ENCODE measurements around the gene CACNB2. TPM values are rescaled to one million over a fixed set of nuclear protein-coding genes. Genes with fewer than 3 reads are reported as not detected.

Gene CACNB2
- total and polyA plus RNA-seq, 2 of the 13 experiments (the other 11 are each of a cell fraction or from before 2014, with no cell fraction given), result not detected

- BruUV-seq (replicated peaks), result no TSS peak
- Histone ChIP-seq H3K79me2 (ENCODE audit: insufficient read depth, low read length) (no peaks in the 10 kb centered on the region), H3K9me3 (ENCODE audit: low read length) (no peaks in the 10 kb centered on the region), H3K9ac (ENCODE audit: insufficient read depth, low read depth, low read length) (no peak overlapping the region), H3K4me1 (ENCODE audit: insufficient read depth, low read length) (no peaks in the 10 kb centered on the region), H3K36me3 (replicated peaks in 1 of 2; ENCODE audit: control insufficient read depth in 1 of 2, insufficient read depth in 2 of 2, low read length in 2 of 2) (no peaks in the 10 kb centered on the region), H3K4me2 (ENCODE audit: low read depth, low read length) (no peak overlapping the region), H4K20me1 (ENCODE audit: insufficient read depth, low read length) (no peaks in the 10 kb centered on the region), H3K4me3 (replicated peaks in 1 of 3; ENCODE audit: insufficient read depth in 1 of 3, low read depth in 2 of 3, low read length in 3 of 3) (no peak overlapping the region), H3K27me3 (ENCODE audit: control insufficient read depth in 1 of 2, insufficient read depth in 2 of 2, low read length in 2 of 2) (no peaks in the 10 kb centered on the region; a peak in 2 of 5 replicates), H2AFZ (ENCODE audit: low read length) (no peak overlapping the region), H3K27ac (ENCODE audit: extremely low read length, insufficient read depth, low read length) (no peak overlapping the region)
- no peak for ATAC-seq
- ChIA-PET POLR2A (no interaction called here), CTCF (ENCODE audit: low intra/inter-chr PET ratio, low total read pairs) (no interaction called here)
- intact Hi-C loops (cut with micrococcal nuclease; ENCODE audit: unreplicated experiment) (no loop called here), in situ Hi-C loops (cut with HindIII; ENCODE audit: extremely low pct_ligation_motif_present, low pct_unique_long_range_greater_than_20kb) (no loop called here)
- DNase-seq (ENCODE audit: low spot score), result no peak
- FAIRE-seq, result no peak
- 2% methylated on average over 4 of the region's 4 CpGs for WGBS (ENCODE audit: low lambda C conversion rate)
- TF ChIP-seq SMARCC2 (IDR thresholded peaks at IDR 0.05) (no peak), ZNF224 (CRISPR knock-in tag; IDR thresholded peaks at IDR 0.05) (no peak), SP2 (CRISPR knock-in tag; IDR thresholded peaks at IDR 0.05) (no peak)
Measured at GRCh38 chr10:18423058-18423637, 282.9 kb downstream of the CACNB2 start.

- no peak overlapping the region for H3K4me2 ChIP-seq (ENCODE audit: low read depth, low read length)
- no peaks in the 10 kb centered on the region for H3K9me3 ChIP-seq (ENCODE audit: low read length)
- no peaks in the 10 kb centered on the region for H3K4me1 ChIP-seq (ENCODE audit: insufficient read depth, low read length)
- H2AFZ ChIP-seq (ENCODE audit: low read length), result no peak overlapping the region
- intact Hi-C loops (cut with micrococcal nuclease; ENCODE audit: unreplicated experiment), result no loop called here
- no peak overlapping the region for H3K4me3 ChIP-seq (replicated peaks in 1 of 3; ENCODE audit: insufficient read depth in 1 of 3, low read depth in 2 of 3, low read length in 3 of 3)
- in situ Hi-C loops (cut with HindIII; ENCODE audit: extremely low pct_ligation_motif_present, low pct_unique_long_range_greater_than_20kb), result no loop called here
- no peaks in the 10 kb centered on the region for H3K36me3 ChIP-seq (replicated peaks in 1 of 2; ENCODE audit: control insufficient read depth in 1 of 2, insufficient read depth in 2 of 2, low read length in 2 of 2)
- no peak for TF ChIP-seq HNRNPL (IDR thresholded peaks at IDR 0.05; ENCODE audit: low read depth, low read length)
- 7% methylated on average over 8 of the region's 8 CpGs for WGBS (ENCODE audit: low lambda C conversion rate)
- ATAC-seq, result no peak
- FAIRE-seq, result no peak
- no peak overlapping the region for H3K27ac ChIP-seq (ENCODE audit: extremely low read length, insufficient read depth, low read length)
- no TSS peak for BruUV-seq (replicated peaks)
- no peak overlapping the region for H3K9ac ChIP-seq (ENCODE audit: insufficient read depth, low read depth, low read length)
- ChIA-PET CTCF (ENCODE audit: low intra/inter-chr PET ratio, low total read pairs) (no interaction called here), POLR2A (no interaction called here)
- no peaks in the 10 kb centered on the region for H3K79me2 ChIP-seq (ENCODE audit: insufficient read depth, low read length)
- no peaks in the 10 kb centered on the region; a peak in 1 of 5 replicates for H3K27me3 ChIP-seq (ENCODE audit: control insufficient read depth in 1 of 2, insufficient read depth in 2 of 2, low read length in 2 of 2)
- no peak for DNase-seq (ENCODE audit: low spot score)
- H4K20me1 ChIP-seq (ENCODE audit: insufficient read depth, low read length), result no peaks in the 10 kb centered on the region
Measured at GRCh38 chr10:18424200-18424599, 284.0 kb downstream of the CACNB2 start.
